Loucy (cell line): ENCODE measurements around the gene B4GALT1.

Source experiments
- H2AFZ ChIP-seq: fragments of 200-600 bp; sonication (generic); 2 replicates; pipeline ENCODE4 v1.6.0; 2016; ENCODE audit warnings: antibody characterized with exemption, mild to moderate bottlenecking, low read length, moderate library complexity
- H3F3A ChIP-seq: fragments of 200-600 bp; 2 replicates; pipeline ENCODE4 v1.6.0; 2016; ENCODE audit warnings: antibody characterized with exemption, low read depth, mild to moderate bottlenecking
- H3K27me3 ChIP-seq: fragments of 200-600 bp; sonication (generic); 2 replicates; pipeline ENCODE4 v1.6.1; 2014; ENCODE audit warnings: low read length, mild to moderate bottlenecking; ENCODE audit not compliant: insufficient read depth, poor library complexity, severe bottlenecking
- H3K36me3 ChIP-seq: fragments of 200-600 bp; sonication (generic); 2 replicates; pipeline ENCODE4 v1.6.1; 2016; ENCODE audit warnings: low read length; ENCODE audit not compliant: insufficient read depth
- H3K4me1 ChIP-seq: fragments of 200-600 bp; sonication (generic); 2 replicates; pipeline ENCODE4 v1.5.1; 2014; ENCODE audit warnings: low read length, mild to moderate bottlenecking; ENCODE audit not compliant: insufficient read depth, poor library complexity, severe bottlenecking
- H3K4me2 ChIP-seq: fragments of 200-600 bp; sonication (generic); 2 replicates; pipeline ENCODE4 v1.6.0; 2014; ENCODE audit warnings: antibody characterized with exemption, low read length, low read depth, mild to moderate bottlenecking; ENCODE audit not compliant: poor library complexity, severe bottlenecking
- H3K4me3 ChIP-seq: fragments of 200-600 bp; sonication (generic); 2 replicates; pipeline ENCODE4 v1.5.1; 2014; ENCODE audit warnings: low read length, mild to moderate bottlenecking, mixed read lengths; ENCODE audit not compliant: poor library complexity, severe bottlenecking
- H3K79me2 ChIP-seq: fragments of 200-600 bp; sonication (generic); 2 replicates; pipeline ENCODE4 v1.6.1; 2014; ENCODE audit warnings: low read length; ENCODE audit not compliant: insufficient read depth
- H3K9ac ChIP-seq: fragments of 200-600 bp; sonication (generic); 2 replicates; pipeline ENCODE4 v1.6.0; 2014; ENCODE audit warnings: mild to moderate bottlenecking, low read depth, low read length, moderate library complexity; ENCODE audit not compliant: poor library complexity, severe bottlenecking
- H3K9me2 ChIP-seq: fragments of 200-600 bp; sonication (generic); replicated peaks from 2 replicates; pipeline ENCODE4 v1.6.1; 2016; ENCODE audit warnings: low read depth, low read length, mixed read lengths
- H3K9me3 ChIP-seq: fragments of 200-600 bp; sonication (generic); 2 replicates; pipeline ENCODE4 v1.6.1; 2014; ENCODE audit warnings: mild to moderate bottlenecking, antibody characterized with exemption, low read length, low read depth; ENCODE audit not compliant: insufficient read depth
- H4K20me1 ChIP-seq: fragments of 200-600 bp; sonication (generic); 2 replicates; pipeline ENCODE4 v1.6.0; 2014; ENCODE audit warnings: antibody characterized with exemption, low read length, mild to moderate bottlenecking; ENCODE audit not compliant: insufficient read depth, poor library complexity, severe bottlenecking
- EZH2phosphoT487 ChIP-seq: fragments of 200-600 bp; IDR thresholded peaks from 2 replicates; pipeline ENCODE4 v1.6.1; 2018; ENCODE audit warnings: antibody characterized with exemption, mild to moderate bottlenecking, moderate library complexity, borderline replicate concordance
- TF ChIP-seq, protein P1 (sequence below): fragments of 200-600 bp; sonication (generic); conservative IDR thresholded peaks from 2 replicates; pipeline ENCODE4 v1.5.1; 2014; ENCODE audit warnings: mild to moderate bottlenecking, antibody characterized with exemption, low read length

The B4GALT1 gene

DNA sequence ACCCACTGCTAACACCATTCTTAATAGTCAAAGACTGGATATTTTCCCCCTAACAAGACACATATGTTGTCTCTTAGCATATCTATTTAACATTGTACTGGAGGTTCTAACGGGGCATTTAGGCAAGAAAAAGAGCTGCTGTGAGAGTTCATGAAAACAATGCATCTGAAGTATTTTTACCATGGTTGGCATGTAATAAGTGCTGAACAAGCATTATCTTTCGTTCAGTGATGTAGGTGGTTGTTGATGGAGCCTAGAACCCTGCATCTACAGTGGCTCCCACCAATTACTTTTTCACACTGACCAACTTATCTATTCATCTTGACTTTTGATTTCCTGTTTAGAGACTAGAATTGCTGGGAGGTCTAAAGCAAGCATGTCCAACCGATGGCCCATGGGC is 12.8 kb downstream of the B4GALT1 start:
- H3K79me2 ChIP-seq: peaks cover 86% of the 10 kb centered on the region
- no peak overlapping the region for H3K9ac ChIP-seq
- no peaks in the 10 kb centered on the region for H3K9me3 ChIP-seq
- no peaks in the 10 kb centered on the region for H3F3A ChIP-seq
- H3K36me3 ChIP-seq: no peaks in the 10 kb centered on the region
- peaks cover 68% of the 10 kb centered on the region for H3K4me1 ChIP-seq
- H3K27me3 ChIP-seq: no peaks in the 10 kb centered on the region
- H3K4me3 ChIP-seq: no peak overlapping the region
- H3K9me2 ChIP-seq: no peaks in the 10 kb centered on the region
- TF ChIP-seq EZH2phosphoT487: no peak
- TF ChIP-seq, protein P1, sequence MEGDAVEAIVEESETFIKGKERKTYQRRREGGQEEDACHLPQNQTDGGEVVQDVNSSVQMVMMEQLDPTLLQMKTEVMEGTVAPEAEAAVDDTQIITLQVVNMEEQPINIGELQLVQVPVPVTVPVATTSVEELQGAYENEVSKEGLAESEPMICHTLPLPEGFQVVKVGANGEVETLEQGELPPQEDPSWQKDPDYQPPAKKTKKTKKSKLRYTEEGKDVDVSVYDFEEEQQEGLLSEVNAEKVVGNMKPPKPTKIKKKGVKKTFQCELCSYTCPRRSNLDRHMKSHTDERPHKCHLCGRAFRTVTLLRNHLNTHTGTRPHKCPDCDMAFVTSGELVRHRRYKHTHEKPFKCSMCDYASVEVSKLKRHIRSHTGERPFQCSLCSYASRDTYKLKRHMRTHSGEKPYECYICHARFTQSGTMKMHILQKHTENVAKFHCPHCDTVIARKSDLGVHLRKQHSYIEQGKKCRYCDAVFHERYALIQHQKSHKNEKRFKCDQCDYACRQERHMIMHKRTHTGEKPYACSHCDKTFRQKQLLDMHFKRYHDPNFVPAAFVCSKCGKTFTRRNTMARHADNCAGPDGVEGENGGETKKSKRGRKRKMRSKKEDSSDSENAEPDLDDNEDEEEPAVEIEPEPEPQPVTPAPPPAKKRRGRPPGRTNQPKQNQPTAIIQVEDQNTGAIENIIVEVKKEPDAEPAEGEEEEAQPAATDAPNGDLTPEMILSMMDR: no peak
- H3K4me2 ChIP-seq: peak overlapping the region; percentile 24
- H2AFZ ChIP-seq: no peak overlapping the region
- H4K20me1 ChIP-seq: no peaks in the 10 kb centered on the region

DNA sequence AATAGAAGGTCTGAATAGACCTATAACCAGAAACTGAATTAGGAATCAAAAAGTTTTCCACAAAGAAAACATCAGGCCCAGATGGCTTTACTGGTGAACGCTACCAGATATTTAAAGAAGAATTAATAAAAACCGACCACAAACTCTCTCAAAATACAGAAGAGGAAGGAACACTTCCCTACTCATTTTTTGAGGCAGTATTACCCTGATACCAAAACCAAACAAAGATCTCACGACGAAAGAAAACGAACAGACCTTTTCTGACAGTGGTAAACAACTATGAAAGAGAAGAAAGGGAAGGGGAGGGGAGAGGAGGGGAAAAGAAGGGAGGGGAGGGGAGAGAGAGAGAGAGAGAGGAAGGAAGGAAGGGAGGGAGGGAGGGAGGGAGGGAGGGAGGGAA is 13.5 kb downstream of the B4GALT1 start:
- Histone ChIP-seq H3K79me2 (peaks cover 82% of the 10 kb centered on the region), H3K4me2 (peak overlapping the region; percentile 24), H3K9ac (no peak overlapping the region), H3K9me3 (no peaks in the 10 kb centered on the region), H2AFZ (no peak overlapping the region), H4K20me1 (no peaks in the 10 kb centered on the region), H3K9me2 (no peaks in the 10 kb centered on the region), H3K4me3 (no peak overlapping the region), H3K27me3 (no peaks in the 10 kb centered on the region), H3K36me3 (no peaks in the 10 kb centered on the region), H3F3A (no peaks in the 10 kb centered on the region), H3K4me1 (peaks cover 61% of the 10 kb centered on the region)
- TF ChIP-seq EZH2phosphoT487: no peak
- TF ChIP-seq, protein P1: no peak

DNA sequence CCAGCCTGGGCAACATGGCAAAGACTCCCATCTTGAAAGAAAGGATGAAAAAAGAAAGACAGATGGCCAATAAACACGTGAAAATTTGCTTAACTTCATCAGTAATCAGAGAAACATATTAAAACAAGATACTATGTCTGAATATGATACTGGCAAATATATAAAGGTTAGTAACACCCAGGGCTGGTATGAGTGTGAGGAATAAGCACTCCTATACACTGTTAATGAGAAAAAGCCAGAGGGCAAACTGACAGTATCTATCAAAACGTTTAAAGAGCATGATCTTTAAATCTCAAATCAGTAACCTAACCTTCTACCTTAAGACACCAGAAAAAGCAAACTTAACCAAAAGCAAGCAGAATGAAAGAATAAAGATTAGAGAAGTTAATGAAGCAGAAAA is 14.1 kb downstream of the B4GALT1 start:
- H2AFZ ChIP-seq: no peak overlapping the region
- no peaks in the 10 kb centered on the region for H3K27me3 ChIP-seq
- H3K4me2 ChIP-seq: no peak overlapping the region
- H3K4me1 ChIP-seq: peaks cover 54% of the 10 kb centered on the region
- TF ChIP-seq EZH2phosphoT487: no peak
- TF ChIP-seq, protein P1: no peak
- no peak overlapping the region for H3K9ac ChIP-seq
- no peaks in the 10 kb centered on the region for H3F3A ChIP-seq
- H3K9me2 ChIP-seq: no peaks in the 10 kb centered on the region
- peaks cover 82% of the 10 kb centered on the region for H3K79me2 ChIP-seq
- no peaks in the 10 kb centered on the region for H4K20me1 ChIP-seq
- H3K4me3 ChIP-seq: no peak overlapping the region
- no peaks in the 10 kb centered on the region for H3K9me3 ChIP-seq
- H3K36me3 ChIP-seq: no peaks in the 10 kb centered on the region
